Stimulated activated CD4-positive, alpha-beta T cell treated with anti-CD3 and anti-CD28 coated beads, Interleukin-1b, Interleukin-23, amount 100 ng/mL, for 24 hours (primary cell): ENCODE results near the gene SEC61A1.

ENCODE experiments used
- DNase-seq, 4 experiments: peaks; one replicate each; pipeline ENCODE4 v3.0.0-alpha.2; 2020; ENCODE audit warnings: low read depth in 4 of 4, low spot score in 1 of 4

Gene SEC61A1

DNA sequence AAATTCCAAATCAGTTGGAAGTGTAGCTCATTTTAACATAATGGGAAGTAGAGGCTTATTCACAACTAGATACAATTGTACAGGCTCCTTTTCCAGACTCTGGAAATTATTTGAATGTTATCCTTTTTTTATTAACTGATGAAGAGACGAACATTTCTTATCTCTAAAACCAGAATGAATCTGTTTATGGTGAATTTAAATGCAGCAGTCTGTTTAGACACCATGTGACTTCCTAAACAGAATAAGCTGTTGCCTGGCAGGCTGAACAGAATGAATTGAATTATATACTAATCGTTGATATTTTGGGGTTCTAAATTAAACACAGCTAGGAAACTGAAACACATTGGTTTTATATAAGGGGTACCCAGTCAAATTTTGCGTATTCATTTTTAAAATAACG is 4.0 kb downstream of the SEC61A1 start:
- no peak for DNase-seq

DNA sequence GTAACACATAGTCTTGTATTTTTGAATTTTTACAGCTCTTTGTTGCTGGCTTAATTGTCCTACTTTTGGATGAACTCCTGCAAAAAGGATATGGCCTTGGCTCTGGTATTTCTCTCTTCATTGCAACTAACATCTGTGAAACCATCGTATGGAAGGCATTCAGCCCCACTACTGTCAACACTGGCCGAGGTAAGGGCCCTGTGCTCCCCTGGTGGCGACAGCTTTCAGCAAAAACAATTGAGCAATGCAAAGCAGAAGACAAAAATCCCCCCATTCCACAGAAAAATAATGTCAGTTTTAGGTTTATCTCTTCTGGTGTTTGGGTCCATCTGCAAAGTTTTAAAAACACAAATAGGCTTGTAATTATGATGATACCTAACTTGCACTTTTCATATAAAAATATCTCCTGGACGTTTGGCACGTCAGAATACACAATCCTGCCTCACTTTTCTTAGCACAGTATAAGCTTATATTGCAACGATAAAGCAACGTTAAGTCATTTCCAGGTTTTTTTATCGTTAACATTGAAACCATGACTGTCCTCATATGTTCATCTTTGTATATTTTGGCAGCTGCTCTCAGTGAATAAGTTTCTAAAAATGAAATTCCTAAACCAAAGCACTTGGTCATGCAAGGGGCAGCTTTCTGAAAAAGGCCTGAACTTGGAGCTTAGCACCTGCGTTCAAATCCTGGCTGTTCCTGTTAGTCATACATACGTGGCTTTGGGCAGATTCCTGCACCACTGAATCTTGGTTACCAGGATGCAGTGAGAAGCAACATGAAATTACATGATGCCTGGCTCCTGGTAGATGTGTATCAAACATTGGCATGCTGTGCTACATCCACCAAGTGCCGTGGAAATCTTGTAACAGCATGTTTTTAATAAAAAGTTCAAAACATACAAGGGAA is 8.5 kb downstream of the SEC61A1 start:
- no peak for DNase-seq

DNA sequence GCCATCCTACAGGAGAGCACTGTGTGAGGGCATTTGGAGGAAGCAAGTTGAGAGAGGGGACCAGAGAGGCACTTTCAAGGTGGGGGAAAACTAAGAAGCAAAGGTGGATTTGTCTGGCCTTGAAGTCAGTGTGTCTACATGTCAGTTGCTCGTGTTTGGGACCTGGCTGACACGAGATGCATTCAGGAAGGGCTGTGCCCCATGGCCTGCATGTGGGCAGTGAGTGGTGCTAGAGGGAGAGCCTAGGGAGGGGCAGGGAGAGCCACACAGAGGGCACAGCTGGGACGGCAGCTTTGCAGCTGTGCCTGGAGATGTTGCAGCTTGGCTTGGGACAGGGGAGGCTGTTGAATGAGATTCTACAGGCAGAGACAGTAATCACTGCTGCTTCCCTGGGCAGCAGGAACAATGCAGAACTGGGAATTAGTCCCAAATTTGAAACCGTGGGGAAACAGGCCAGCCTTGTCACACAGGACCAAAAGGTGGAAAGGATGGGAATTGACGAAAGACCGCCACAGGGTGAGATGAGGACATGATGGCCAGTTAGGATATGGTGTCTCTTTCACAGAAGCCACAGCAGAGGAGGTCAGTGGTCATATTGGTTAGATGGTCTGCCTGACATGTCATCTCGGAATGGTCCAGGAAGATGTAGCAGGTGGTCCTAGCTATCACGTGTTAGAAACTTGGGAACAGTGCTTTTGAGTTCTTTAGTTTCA is 10.0 kb downstream of the SEC61A1 start:
- DNase-seq: no peak

DNA sequence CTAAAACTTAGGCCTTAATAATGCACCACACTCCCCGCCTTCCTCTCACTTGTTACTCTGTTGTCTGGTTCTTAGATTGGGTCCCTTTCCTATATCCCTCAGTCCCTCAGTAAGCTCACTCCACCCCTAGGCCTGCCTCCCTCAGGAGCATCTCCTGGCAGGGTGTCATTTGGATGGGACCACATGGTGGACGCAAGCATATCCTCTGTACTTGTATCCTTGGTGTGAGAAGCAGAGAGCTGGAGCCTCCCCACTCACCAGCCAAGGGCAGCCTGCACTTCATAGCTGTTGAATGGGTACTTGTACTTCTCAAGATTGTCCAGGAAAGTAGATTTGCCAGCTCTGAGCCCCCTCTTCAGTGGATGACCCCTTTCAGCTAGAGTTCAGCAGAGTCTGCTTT is 11.6 kb downstream of the SEC61A1 start:
- DNase-seq: no peak

DNA sequence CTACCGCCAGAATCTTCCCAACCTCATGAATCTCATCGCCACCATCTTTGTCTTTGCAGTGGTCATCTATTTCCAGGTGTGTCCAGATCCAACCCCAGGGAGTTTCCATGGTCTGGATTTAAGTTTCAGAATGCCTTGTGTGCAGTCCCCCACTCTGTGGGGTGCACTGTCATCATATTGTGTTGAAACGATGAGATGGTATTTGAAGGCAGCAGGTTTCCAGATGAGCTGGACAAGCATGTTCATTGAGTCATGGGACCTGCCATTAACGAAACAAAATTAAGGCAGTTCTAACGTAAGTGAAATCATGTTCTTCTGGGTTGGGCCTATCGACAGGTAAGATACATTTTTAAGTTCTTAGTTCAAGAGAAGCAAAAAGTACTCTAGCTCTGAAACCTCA is 12.7 kb downstream of the SEC61A1 start:
- DNase-seq: no peak

DNA sequence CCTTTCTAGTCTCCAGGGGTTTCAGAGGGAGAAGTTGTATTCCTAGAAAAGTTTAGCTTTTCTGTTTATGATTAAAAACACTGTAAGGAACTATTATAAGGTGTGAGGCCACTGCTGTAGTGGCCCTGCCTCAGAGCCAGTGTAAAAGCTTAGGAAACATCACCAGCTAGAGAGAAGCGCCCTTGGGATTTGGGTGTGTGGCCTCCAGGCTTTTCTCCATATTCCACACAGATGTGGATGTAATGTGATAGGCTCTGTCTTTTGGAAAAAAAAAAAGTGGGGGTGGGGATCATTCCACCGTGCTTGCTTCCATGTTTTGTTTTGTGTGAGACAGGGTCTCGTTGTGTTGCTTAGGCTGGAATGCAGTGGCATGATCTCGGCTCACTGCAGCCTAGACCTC is 13.9 kb downstream of the SEC61A1 start:
- DNase-seq: no peak

DNA sequence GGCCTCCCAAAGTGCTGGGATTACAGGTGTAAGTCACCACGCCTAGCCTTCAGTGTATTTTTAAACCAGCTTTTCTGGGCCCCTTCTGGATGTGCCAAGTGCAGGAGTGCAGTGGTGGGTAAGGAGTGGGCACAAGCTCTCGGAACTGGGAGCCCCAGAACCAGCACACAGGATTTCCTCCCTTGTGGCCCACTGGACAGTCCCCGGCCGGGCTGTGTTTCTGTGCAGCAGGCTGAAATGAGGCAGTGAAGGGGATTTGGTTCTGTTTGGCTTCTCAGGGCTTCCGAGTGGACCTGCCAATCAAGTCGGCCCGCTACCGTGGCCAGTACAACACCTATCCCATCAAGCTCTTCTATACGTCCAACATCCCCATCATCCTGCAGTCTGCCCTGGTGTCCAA is 14.4 kb downstream of the SEC61A1 start:
- no peak for DNase-seq

DNA sequence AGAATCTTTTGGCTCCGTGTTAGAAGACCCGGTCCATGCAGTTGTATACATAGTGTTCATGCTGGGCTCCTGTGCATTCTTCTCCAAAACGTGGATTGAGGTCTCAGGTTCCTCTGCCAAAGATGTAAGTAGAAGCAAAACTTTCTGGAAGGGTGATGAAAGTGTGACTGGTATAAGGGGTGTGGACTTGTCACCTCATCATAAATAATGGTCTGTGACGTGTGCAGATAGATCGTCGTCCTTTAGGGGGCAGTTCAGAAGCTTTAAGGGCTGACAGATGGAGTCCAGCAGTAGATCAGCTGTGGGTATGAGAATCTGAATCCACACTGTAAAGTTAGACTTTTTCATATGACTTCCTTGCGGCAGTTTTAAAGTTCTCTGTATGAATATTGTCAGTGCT is 15.3 kb downstream of the SEC61A1 start:
- DNase-seq: no peak

DNA sequence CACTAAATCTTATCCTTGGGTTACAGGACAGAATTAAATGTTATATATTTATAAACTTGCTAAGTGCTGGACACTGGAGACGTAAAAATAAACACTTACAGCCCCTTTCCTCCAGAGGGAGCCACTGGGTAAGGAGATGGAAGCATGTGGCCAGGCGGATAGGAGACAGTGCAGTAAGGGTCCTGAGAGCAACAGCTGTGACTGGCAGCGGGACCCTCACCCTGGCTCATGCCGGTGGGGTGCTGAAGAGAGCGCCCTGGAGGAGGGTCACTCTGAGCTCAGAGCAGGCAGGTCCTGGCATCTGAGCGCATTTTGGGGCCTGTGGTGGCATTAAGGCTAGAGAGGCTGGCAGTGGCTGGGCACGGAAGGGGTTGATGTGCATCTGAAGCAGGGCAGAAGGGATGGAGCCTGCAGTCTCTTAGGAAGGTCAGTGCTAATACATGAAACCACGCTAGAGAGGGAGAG is 16.0 kb downstream of the SEC61A1 start:
- no peak for DNase-seq

DNA sequence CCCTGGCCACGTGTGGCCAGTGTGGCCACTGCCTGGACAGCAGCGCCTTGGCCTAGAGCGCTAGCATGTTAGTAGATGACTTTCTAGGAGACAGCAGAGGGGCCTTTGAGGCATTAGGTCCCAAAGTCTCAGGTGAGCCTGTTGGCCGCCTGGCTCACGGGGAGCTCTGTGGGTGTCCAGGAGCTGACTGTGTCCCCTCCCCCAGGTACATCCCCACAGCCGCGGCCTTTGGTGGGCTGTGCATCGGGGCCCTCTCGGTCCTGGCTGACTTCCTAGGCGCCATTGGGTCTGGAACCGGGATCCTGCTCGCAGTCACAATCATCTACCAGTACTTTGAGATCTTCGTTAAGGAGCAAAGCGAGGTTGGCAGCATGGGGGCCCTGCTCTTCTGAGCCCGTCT is 17.0 kb downstream of the SEC61A1 start:
- no peak for DNase-seq

DNA sequence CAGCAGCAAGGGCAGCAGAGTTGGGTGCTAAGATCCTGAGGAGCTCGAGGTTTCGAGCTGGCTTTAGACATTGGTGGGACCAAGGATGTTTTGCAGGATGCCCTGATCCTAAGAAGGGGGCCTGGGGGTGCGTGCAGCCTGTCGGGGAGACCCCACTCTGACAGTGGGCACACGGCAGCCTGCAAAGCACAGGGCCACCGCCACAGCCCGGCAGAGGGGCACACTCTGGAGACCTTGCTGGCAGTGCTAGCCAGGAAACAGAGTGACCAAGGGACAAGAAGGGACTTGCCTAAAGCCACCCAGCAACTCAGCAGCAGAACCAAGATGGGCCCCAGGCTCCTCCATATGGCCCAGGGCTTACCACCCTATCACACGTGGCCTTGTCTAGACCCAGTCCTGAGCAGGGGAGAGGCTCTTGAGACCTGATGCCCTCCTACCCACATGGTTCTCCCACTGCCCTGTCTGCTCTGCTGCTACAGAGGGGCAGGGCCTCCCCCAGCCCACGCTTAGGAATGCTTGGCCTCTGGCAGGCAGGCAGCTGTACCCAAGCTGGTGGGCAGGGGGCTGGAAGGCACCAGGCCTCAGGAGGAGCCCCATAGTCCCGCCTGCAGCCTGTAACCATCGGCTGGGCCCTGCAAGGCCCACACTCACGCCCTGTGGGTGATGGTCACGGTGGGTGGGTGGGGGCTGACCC is 18.8 kb downstream of the SEC61A1 start:
- no peak for DNase-seq

DNA sequence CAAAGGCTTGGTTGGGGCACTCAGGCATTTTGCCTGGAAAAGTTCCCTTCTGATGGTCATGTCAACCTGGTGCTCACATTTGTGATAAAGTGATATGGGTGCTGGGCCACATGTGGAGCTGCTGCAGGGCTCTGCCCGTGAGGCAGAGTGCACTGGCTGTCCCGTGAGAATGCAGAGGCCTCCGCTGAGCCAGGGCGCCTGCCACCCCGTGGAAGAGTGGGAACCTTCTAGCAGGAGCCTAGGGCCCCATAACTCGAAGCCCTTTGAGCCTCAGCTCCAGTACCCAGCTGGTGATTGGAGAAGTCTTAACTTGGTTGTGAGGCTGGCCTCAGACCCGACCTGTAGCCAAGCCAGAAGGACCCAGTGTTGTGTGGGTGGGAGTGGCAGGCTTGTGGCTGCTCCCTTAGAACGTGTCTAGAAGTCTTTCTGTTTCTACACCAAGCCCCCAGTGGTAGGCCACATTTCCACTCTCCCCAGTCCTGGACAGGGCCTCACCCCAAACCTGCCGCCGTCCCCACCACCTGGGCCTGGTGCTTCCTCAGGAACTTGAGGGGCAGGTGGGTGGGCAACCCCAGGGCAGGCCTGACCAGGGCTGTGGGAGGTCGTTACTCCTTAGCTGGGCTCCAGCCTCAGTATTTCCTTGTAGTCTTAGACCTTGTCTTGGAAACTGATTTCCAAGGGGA is 19.7 kb downstream of the SEC61A1 start:
- DNase-seq: no peak

DNA sequence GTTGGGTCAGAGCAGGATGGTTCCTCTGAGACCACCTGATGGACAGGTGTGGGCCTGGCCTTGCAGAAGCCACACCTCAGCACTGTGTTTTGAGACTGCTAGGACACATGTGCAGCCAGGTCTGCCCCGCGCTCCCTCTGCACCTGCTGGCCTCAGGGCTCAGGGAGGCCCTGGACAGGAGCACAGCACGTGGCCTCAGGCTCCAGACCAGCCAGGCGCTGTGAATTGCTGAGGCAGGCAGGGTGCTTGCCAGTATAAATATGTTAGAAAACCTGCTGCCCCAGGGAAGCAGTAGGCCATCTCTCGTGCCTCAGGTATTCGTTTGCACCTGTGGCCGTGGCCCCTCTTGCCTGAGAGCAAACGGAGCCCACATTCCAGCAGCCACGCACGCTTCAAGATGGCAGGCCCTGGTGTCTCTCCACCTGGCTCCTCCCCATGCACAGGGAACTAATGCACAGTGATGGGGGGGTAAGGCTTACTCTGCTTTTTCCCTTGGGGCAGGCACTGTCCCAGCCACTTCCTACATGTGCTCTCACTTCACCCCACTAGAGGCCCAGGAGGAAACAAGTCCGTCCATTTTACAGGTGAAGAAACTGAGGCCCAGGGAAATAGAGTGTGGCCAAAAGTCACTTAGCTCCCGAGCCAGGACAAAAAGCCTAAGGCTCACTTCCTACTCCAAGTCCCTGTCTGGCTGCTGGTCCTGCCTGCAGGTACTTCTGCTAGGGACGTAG is 20.4 kb downstream of the SEC61A1 start:
- no peak for DNase-seq

DNA sequence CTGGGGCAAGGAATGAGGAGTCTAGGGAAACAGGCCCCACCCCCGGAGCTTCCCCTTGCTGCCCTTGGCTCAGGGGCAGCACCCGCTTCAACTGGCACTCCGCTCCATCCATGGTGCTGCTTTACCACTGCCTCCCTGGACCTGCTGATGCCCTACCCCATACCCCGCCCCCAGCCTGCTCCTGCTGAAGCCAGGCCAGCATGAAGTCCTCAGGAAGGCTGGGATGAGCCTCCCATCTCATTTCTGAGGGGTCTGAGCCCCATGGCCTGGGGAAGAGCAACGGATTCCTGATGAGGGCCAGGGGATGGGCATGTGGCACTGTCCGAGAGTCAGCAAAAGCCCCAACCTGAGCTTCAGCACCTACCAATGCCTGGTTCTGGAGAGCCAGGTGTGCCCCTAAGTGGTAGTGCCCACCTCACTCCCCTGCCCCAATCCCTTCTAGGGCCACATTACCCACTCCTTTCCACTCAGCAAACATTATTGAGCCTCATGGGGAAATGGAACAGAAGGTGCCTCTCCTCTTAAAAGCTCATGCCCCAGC is 21.0 kb downstream of the SEC61A1 start:
- no peak for DNase-seq

DNA sequence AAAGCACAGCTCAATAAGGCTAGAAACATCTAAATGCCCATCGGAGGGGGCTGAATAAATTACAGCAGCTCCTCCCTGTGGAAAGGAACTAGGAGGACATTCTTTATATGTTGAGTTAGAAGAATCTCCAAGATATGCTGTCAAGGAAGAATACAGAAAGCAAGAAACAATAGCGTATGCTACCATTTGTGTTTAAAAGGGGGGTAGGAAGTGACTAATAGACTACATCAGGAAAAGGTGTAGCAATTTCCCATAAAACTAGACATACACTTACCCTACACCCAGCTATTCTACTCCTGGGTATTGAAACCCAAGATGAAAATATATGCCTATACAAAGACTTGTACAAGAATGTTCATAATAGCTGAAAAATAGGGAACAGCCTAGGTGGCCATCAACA is 21.6 kb downstream of the SEC61A1 start:
- DNase-seq: no peak

DNA sequence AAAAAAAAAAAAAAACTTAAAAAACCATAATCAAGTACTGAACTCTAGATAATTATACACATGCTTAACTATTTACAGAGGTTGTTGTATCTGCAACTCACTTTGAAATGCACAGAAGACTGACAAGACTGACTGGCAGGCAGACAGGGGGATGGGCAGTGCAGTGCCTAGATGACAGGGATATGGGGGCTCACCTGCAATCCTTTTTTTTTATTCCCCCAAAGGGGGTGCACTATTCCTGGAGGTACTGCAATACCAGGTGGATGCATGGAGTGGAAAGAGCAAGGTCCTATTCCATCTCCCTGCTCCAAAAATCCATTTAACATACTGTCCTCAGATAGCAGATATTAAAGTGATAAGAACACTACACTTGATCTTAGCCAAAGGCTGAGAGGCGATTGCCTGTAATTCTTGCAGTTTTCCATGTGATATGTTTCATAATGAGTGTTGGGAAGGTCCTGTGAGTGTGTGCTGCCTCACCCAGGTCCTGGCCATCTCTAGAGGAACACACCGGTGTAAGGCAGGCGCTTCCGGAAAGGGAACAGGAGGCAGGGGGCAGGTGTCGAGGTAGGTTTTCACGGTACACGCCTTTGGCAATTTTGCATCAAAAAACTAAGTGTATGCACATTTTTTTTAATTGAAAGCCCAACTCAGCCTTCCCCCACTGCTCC is 22.7 kb downstream of the SEC61A1 start:
- DNase-seq: no peak

DNA sequence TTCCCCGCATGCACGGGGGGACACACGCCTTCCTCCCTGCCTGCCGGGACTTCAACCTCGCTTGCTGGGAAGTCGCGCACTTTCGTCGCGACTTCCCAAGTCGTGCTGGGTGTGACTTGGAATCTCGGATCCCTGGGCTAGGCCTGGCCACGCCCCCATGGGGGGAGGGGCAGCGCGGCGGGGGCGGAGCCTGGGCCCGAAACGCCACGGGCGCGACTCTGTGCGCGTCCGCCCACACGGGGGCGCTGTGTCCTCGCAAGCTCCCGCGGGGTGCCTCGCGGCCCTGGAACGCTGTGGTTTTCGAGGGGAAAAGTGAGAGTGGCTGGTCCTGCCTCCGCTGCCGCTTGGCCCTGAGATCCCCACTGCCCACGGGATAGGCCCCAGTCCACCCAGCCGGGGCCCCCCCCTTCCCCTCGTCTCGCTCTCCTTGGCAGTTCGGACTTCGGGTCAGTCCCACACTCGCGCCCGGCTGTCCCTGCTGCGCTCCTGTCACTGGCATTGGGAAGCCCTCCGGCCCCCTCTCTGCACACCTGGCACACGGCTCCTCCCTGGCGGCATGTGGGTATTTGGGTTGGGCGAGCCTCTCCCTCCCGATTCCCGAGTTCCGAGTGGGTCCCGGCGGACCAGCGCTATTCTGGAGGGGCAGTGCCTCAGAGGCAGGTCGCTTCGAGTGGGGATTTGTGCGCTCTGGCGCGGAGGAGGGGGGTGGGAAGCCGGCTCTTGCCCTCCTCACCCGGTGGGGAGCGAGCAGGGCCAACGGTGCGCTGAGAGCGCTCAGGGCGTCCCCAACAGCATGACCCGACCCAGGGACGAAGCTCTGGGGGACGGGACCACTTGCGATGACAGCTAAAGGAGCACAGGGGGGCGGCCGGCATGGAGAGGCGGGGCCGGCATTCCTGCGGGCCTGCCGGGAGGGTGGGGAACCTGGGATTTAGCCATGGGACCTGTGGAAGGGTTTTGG is 23.6 kb downstream of the SEC61A1 start:
- peak; percentile 44 to 88 (median 74) for DNase-seq

DNA sequence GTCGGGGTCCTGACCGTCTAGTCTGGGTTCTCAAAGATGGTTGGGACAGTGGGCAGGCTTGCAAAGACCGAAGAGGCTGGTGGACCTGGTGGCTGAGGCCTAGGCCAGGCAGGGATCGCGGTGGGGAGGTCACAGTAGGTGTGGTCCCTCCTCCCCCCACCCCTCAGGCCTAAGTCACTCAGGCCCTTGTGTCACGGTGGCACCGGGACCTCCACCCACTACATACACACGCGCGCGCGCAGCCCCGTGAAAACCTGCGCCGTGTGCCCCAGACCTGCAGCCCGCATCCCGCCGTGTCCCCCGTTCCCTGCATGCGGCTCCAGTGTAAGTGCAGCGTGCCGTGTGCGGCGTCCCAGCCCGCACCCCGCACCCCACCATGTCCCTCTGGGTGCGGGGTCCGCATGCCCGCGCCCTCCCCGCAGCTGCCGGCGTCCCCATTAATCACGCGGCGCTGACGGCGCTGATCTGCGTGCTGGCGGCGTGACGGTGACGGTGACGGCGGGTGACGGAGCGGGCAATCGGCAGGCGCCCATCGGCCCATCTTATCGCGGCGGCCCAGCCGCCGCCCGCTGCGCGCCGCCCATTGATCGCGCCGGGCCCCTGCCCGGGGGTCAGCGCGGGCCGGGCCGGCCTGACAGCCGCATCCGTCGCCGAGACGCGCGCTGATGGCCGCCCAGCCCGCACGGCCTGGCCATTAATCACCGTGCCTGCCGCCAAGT is 24.4 kb downstream of the SEC61A1 start:
- peak in 1 of 4 experiments; percentile 11 for DNase-seq
